ENCODE results near the gene ADGRB3.

DNA sequence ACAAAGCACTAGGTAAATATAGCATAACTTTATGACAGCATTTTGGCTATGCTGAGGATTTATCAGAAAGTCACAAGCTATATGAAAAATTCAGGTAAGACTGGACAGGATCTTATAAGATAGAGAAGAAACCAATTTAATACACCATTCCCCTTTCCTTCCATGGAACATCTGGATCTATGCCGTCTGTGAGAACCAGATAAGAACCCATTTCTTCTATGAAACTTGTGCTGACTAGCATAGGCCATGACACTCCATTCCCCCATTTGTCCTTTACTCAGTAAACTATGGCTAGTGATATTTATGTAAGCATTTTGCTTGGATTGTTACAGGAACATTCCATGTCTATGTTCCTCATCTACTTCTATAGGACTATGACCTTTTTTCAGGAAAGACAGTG lies 437.7 kb downstream of the ADGRB3 start:
- TF ChIP-seq GATA2 (IDR thresholded peaks at IDR 0.05; ENCODE audit: low read depth, low read length) (no peak), GATA3 (IDR thresholded peaks at IDR 0.05; ENCODE audit: low read depth, low read length) (no peak)

Measured in SH-SY5Y (cell line).